HCT116 (cell line): Measurements from ENCODE around the gene TMTC2. TPM values are rescaled to one million over a fixed set of nuclear protein-coding genes. Genes with fewer than 3 reads are reported as not detected.

Experiments
- ATAC-seq: fragments of 200-7000 bp; cut with Tn5 transposase; 2 replicates; pipeline ENCODE4 v1.9.1; 2020; ENCODE audit warnings: mild to moderate bottlenecking, moderate library complexity
- BruUV-seq: library from RNA; stranded (reverse); fragments of 400-500 nt; replicated peaks from 2 replicates; lab custom pipeline; 2021; lab: Mats Ljungman, UMichigan
- CTCF ChIA-PET: fragments of 300-600 bp; sonication (Branson Sonifier 250); formaldehyde crosslinking; loops from one replicate; lab custom pipeline; 2021; ENCODE audit warnings: antibody characterized with exemption; lab: Charles Lee
- POLR2A ChIA-PET: fragments of 300-600, 350-600 bp; sonication (Branson Sonifier 250); formaldehyde crosslinking; loops from one replicate; lab custom pipeline; 2021; ENCODE audit warnings: antibody characterized with exemption; lab: Charles Lee
- RAD21 ChIA-PET, 2 experiments: fragments of 300-600 bp; sonication (Branson Sonifier 250); formaldehyde crosslinking; loops; one replicate each; lab custom pipeline; 2023; ENCODE audit warnings: low total read pairs in 2 of 2; ENCODE audit not compliant: uncharacterized antibody in 2 of 2, unreplicated experiment in 2 of 2, low non-redundant PET in 1 of 2; lab: Charles Lee
- DNase-seq: peaks from one replicate; pipeline ENCODE4 v3.0.0-alpha.2; 2010; ENCODE audit warnings: low read depth, low spot score
- H2AFZ ChIP-seq: fragments of 200-600 bp; shearing (Covaris generic), sonication (generic); 2 replicates; pipeline ENCODE4 v1.6.1; 2017; ENCODE audit warnings: low read depth, mixed run types, mixed read lengths, antibody characterized with exemption, low read length; ENCODE audit not compliant: poor library complexity, severe bottlenecking
- H3K27ac ChIP-seq: 2 replicates; pipeline ENCODE4 v1.5.1; 2012; ENCODE audit warnings: low read depth, low read length
- H3K27me3 ChIP-seq: fragments of 200-600 bp; sonication (generic); 2 replicates; pipeline ENCODE4 v1.6.1; 2016; ENCODE audit warnings: mixed run types, low read length, mixed read lengths; ENCODE audit not compliant: insufficient read depth
- H3K36me3 ChIP-seq, 2 experiments: fragments of 200-500 bp in 1 of 2; fragments of 200-600 bp in 1 of 2; sonication (Bioruptor generic) in 1 of 2; sonication (generic) in 1 of 2; 2 replicates each; pipeline versions ENCODE4 v1.5.1 to v1.6.1; 2014 to 2016; ENCODE audit warnings: low read length in 2 of 2, inconsistent platforms in 1 of 2, mixed read lengths in 1 of 2, mixed run types in 1 of 2; ENCODE audit not compliant: insufficient read depth in 2 of 2, control insufficient read depth in 1 of 2
- H3K4me1 ChIP-seq, 2 experiments: fragments of 200-600 bp in 1 of 2; sonication (generic) in 1 of 2; 2 replicates each; pipeline versions ENCODE4 v1.5.1 to v1.6.1; 2012 to 2017; ENCODE audit warnings: low read length in 2 of 2, inconsistent platforms in 1 of 2, mild to moderate bottlenecking in 1 of 2, mixed read lengths in 1 of 2, mixed run types in 1 of 2, moderate library complexity in 1 of 2; ENCODE audit not compliant: insufficient read depth in 2 of 2, control insufficient read depth in 1 of 2
- H3K4me2 ChIP-seq: fragments of 200-600 bp; sonication (generic); 2 replicates; pipeline ENCODE4 v1.6.1; 2017; ENCODE audit warnings: mixed run types, low read length, mixed read lengths
- H3K4me3 ChIP-seq, 2 experiments: fragments of 200-600 bp in 1 of 2; sonication (generic) in 1 of 2; replicated peaks in 1 of 2; 2 replicates each; pipeline ENCODE4 v1.5.1; 2011 to 2016; ENCODE audit warnings: low read length in 2 of 2, control low read depth in 1 of 2, low read depth in 1 of 2, mild to moderate bottlenecking in 1 of 2, mixed read lengths in 1 of 2, mixed run types in 1 of 2
- H3K79me2 ChIP-seq: fragments of 200-600 bp; sonication (generic); 2 replicates; pipeline ENCODE4 v1.6.1; 2017; ENCODE audit warnings: mild to moderate bottlenecking, mixed run types, low read length, moderate library complexity, mixed read lengths; ENCODE audit not compliant: insufficient read depth
- H3K9ac ChIP-seq: fragments of 200-600 bp; sonication (generic); 2 replicates; pipeline ENCODE4 v1.6.1; 2016; ENCODE audit warnings: low read length, mixed read lengths
- H3K9me2 ChIP-seq: fragments of 200-600 bp; sonication (generic), shearing (Covaris generic); 2 replicates; pipeline ENCODE4 v1.6.1; 2017; ENCODE audit warnings: mixed run types, mild to moderate bottlenecking, moderate library complexity; ENCODE audit not compliant: insufficient read depth
- H3K9me3 ChIP-seq, 2 experiments: fragments of 200-500 bp in 1 of 2; fragments of 200-600 bp in 1 of 2; sonication (Bioruptor generic) in 1 of 2; sonication (generic) in 1 of 2; 2 replicates each; pipeline ENCODE4 v1.6.1; 2014 to 2017; ENCODE audit warnings: low read length in 2 of 2, mixed read lengths in 2 of 2, inconsistent platforms in 1 of 2, low read depth in 1 of 2, mild to moderate bottlenecking in 1 of 2, mixed run types in 1 of 2, moderate library complexity in 1 of 2; ENCODE audit not compliant: control insufficient read depth in 1 of 2, insufficient read depth in 1 of 2
- H4K20me1 ChIP-seq: fragments of 200-600 bp; sonication (generic), shearing (Covaris generic); 2 replicates; pipeline ENCODE4 v1.6.1; 2017; ENCODE audit warnings: mixed run types, mild to moderate bottlenecking, moderate library complexity; ENCODE audit not compliant: insufficient read depth
- CBX3 ChIP-seq: IDR thresholded peaks from 2 replicates; pipeline ENCODE4 v1.6.1; 2012; ENCODE audit warnings: low read depth
- ELF1 ChIP-seq: IDR thresholded peaks from 2 replicates; pipeline ENCODE4 v1.6.1; 2012; ENCODE audit warnings: low read depth, borderline replicate concordance
- EZH2 ChIP-seq: fragments of 200-600 bp; sonication (generic); IDR thresholded peaks from 2 replicates; pipeline ENCODE4 v1.6.1; 2017; ENCODE audit warnings: antibody characterized with exemption, mixed run types
- EZH2phosphoT487 ChIP-seq: fragments of 200-600 bp; IDR thresholded peaks from 2 replicates; pipeline ENCODE4 v1.6.1; 2018; ENCODE audit warnings: antibody characterized with exemption, borderline replicate concordance
- POLR2A ChIP-seq: IDR thresholded peaks from 2 replicates; pipeline ENCODE4 v1.7.0; 2011; ENCODE audit warnings: borderline replicate concordance; ENCODE audit not compliant: insufficient read depth, insufficient read length; ENCODE audit errors: extremely low read depth
- RAD21 ChIP-seq: IDR thresholded peaks from 2 replicates; pipeline ENCODE4 v1.6.1; 2012; ENCODE audit warnings: low read depth, mild to moderate bottlenecking
- SP1 ChIP-seq: IDR thresholded peaks from 2 replicates; pipeline ENCODE4 v1.6.1; 2012; ENCODE audit warnings: low read depth
- SRF ChIP-seq: IDR thresholded peaks from 2 replicates; pipeline ENCODE4 v1.6.1; 2012; ENCODE audit warnings: low read depth
- TCF7L2 ChIP-seq: IDR thresholded peaks from 2 replicates; pipeline ENCODE4 v1.7.0; 2011; ENCODE audit warnings: borderline replicate concordance, inconsistent platforms; ENCODE audit not compliant: insufficient read depth, insufficient read length; ENCODE audit errors: extremely low read depth
- ZFX ChIP-seq: fragments of 450-650 bp; IDR thresholded peaks from 2 replicates; pipeline ENCODE4 v1.6.1; 2017
- intact Hi-C: fragments of 100-400 bp; cut with micrococcal nuclease; formaldehyde crosslinking; loops from 2 replicates; pipeline ENCODE4 v1.10.0; 2022
- total RNA-seq: library from RNA; stranded (reverse); gene quantifications from one replicate; pipeline ENCODE4 v1.2.1, GENCODE V29; 2021; ENCODE audit not compliant: unreplicated experiment
- TF ChIP-seq, protein P1 (sequence below): IDR thresholded peaks from 2 replicates; pipeline ENCODE4 v1.6.1; 2012
- TF ChIP-seq, protein P2 (sequence below): IDR thresholded peaks from 2 replicates; pipeline ENCODE4 v1.6.1; 2012; ENCODE audit warnings: low read depth

The TMTC2 gene
- total RNA-seq, 1 experiment from 2014 or later: 11.5 TPM

DNA sequence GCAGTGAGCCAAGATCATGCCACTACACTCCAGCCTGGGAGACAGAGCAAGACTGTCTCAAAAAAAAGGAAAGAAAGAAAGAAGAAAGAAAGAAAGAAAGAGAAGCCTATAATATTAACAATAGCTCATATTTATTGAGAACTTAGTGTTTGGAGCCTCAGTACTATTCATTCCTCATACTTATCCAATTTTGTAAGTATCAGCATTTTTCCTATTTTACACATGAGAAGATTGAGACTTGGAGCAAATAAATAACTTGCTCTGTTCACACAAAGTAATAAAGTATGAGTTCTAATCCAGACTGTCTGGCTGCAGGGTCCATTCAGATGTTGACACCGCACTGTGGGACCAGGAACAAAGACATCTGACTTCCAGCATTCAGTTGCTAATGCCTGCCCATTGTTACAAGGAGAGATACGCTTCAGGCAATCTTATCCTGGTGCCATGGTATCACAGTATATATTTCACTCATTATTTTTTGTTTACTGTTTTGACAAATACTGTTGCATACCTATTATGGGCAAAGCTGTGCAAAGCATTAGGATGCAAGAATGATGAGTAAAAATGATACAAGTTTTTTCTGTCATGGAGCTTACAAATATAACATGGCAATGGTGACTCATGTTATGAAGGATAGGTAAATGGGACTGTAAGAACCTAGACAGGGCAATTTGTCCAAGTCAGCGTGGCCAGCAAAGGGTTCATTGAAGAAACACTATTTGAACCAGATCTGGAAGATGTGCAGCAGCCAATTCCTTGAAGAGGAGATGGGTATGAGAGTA, 21.4 kb upstream of the TMTC2 start:
- H3K4me3 ChIP-seq: no peak overlapping the region
- ChIA-PET CTCF (no interaction called here), RAD21 (no interaction called here), POLR2A (interaction anchor here (1.6 kb wide), 1 partner anchor 307 kb away, joined by 4 read pairs; the partner anchor contains the start of genes CCDC59 and METTL25)
- no peak for ATAC-seq
- TF ChIP-seq, protein P1, sequence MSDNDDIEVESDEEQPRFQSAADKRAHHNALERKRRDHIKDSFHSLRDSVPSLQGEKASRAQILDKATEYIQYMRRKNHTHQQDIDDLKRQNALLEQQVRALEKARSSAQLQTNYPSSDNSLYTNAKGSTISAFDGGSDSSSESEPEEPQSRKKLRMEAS: no peak
- TF ChIP-seq SP1: no peak
- no peak for TF ChIP-seq TCF7L2
- TF ChIP-seq EZH2phosphoT487: no peak
- H4K20me1 ChIP-seq: no peaks in the 10 kb centered on the region
- H3K27ac ChIP-seq: no peak overlapping the region
- no peaks in the 10 kb centered on the region for H3K79me2 ChIP-seq
- no peak overlapping the region for H3K4me2 ChIP-seq
- no peak for DNase-seq
- no peak overlapping the region for H2AFZ ChIP-seq
- H3K9ac ChIP-seq: no peak overlapping the region
- H3K27me3 ChIP-seq: no peaks in the 10 kb centered on the region
- H3K9me3 ChIP-seq: no peaks in the 10 kb centered on the region
- BruUV-seq: no TSS peak
- no peaks in the 10 kb centered on the region for H3K9me2 ChIP-seq
- no peaks in the 10 kb centered on the region for H3K36me3 ChIP-seq
- H3K4me1 ChIP-seq: peaks cover 0 to 4% of the 10 kb centered on the region in 2 experiments; a peak in 1 of 4 replicates
- intact Hi-C loops: no loop called here

DNA sequence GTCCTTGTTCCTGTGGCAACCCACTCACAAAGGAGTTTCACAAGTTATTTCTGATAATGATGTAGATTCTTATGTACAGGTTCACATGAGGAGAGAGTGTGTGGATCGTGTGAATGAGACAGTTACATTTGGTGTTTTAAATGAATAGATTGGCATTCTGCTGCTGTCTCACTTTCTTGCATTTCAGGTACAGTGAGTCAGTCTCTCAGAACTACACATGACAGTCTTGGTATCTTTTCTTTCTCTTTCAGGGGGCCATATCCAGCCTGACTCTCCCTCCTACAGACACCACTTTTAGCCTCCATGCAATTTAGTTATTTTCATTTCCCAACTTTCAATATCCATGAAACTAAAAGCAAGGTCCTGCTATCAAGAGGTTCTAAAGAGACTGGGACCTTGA, 19.9 kb upstream of the TMTC2 start:
- CTCF ChIA-PET: no interaction called here
- no peak overlapping the region for H2AFZ ChIP-seq
- no peak overlapping the region for H3K9ac ChIP-seq
- RAD21 ChIA-PET: no interaction called here
- no peaks in the 10 kb centered on the region for H3K36me3 ChIP-seq
- H3K27ac ChIP-seq: no peak overlapping the region
- no peaks in the 10 kb centered on the region for H3K4me1 ChIP-seq
- no peak overlapping the region for H3K4me2 ChIP-seq
- POLR2A ChIA-PET: no interaction called here
- intact Hi-C loops: no loop called here
- no peaks in the 10 kb centered on the region for H3K79me2 ChIP-seq
- BruUV-seq: no TSS peak
- no peaks in the 10 kb centered on the region for H3K9me2 ChIP-seq
- no peaks in the 10 kb centered on the region for H3K9me3 ChIP-seq
- TF ChIP-seq EZH2phosphoT487 (no peak), EZH2 (no peak), RAD21 (no peak), POLR2A (no peak), SRF (no peak), ELF1 (no peak), CBX3 (no peak), ZFX (no peak)
- TF ChIP-seq, protein P2, sequence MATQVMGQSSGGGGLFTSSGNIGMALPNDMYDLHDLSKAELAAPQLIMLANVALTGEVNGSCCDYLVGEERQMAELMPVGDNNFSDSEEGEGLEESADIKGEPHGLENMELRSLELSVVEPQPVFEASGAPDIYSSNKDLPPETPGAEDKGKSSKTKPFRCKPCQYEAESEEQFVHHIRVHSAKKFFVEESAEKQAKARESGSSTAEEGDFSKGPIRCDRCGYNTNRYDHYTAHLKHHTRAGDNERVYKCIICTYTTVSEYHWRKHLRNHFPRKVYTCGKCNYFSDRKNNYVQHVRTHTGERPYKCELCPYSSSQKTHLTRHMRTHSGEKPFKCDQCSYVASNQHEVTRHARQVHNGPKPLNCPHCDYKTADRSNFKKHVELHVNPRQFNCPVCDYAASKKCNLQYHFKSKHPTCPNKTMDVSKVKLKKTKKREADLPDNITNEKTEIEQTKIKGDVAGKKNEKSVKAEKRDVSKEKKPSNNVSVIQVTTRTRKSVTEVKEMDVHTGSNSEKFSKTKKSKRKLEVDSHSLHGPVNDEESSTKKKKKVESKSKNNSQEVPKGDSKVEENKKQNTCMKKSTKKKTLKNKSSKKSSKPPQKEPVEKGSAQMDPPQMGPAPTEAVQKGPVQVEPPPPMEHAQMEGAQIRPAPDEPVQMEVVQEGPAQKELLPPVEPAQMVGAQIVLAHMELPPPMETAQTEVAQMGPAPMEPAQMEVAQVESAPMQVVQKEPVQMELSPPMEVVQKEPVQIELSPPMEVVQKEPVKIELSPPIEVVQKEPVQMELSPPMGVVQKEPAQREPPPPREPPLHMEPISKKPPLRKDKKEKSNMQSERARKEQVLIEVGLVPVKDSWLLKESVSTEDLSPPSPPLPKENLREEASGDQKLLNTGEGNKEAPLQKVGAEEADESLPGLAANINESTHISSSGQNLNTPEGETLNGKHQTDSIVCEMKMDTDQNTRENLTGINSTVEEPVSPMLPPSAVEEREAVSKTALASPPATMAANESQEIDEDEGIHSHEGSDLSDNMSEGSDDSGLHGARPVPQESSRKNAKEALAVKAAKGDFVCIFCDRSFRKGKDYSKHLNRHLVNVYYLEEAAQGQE: no peak
- TF ChIP-seq, protein P1: no peak
- H4K20me1 ChIP-seq: no peaks in the 10 kb centered on the region
- ATAC-seq: no peak
- no peaks in the 10 kb centered on the region for H3K27me3 ChIP-seq
- no peak overlapping the region for H3K4me3 ChIP-seq
- DNase-seq: no peak
